ENCODE measurements around the gene KITLG. TPM values are rescaled to one million over a fixed set of nuclear protein-coding genes. Genes with fewer than 3 reads are reported as not detected.

KITLG gene
- total RNA-seq, 4 donors from 2014 or later = 3.9 to 7.1 (median 4.6) TPM

- Histone ChIP-seq H3K4me1 (peaks cover 3 to 6% of the 10 kb centered on the region in 2 donors), H3K36me3 (no peaks in the 10 kb centered on the region), H3K4me3 (no peak overlapping the region), H3K27ac (peak overlapping the region in 2 of 4 donors; percentile 20 to 28), H3K9me3 (no peaks in the 10 kb centered on the region), H3K27me3 (no peaks in the 10 kb centered on the region)
- ATAC-seq (no peak), DNase-seq (no peak)
- TF ChIP-seq CTCF (IDR thresholded peaks at IDR 0.05 in 4 of 5, conservative IDR thresholded peaks at IDR 0.05 in 1 of 5) (no peak), POLR2A (IDR thresholded peaks at IDR 0.05) (no peak)
- intact Hi-C loops (cut with DNase I; ENCODE audit: low total_unique reads) (no loop called here), in situ Hi-C loops (cut with MboI; ENCODE audit: low sequenced_read_pairs in 4 of 4) (no loop called here)
These were observed 60.4 kb downstream of the KITLG start for GRCh38 chr12:88519802-88520435.

- Histone ChIP-seq H3K9me3 (no peaks in the 10 kb centered on the region), H3K36me3 (no peaks in the 10 kb centered on the region), H3K4me1 (peaks cover 3 to 6% of the 10 kb centered on the region in 2 donors), H3K27ac (peak overlapping the region in 3 of 4 donors; percentile 7 to 28 (median 20)), H3K27me3 (no peaks in the 10 kb centered on the region), H3K4me3 (no peak overlapping the region)
- ATAC-seq = peak; percentile 58 to 87
- TF ChIP-seq CTCF (IDR thresholded peaks at IDR 0.05 in 4 of 5, conservative IDR thresholded peaks at IDR 0.05 in 1 of 5) = no peak
- no peak for TF ChIP-seq POLR2A (IDR thresholded peaks at IDR 0.05)
- in situ Hi-C loops (cut with MboI; ENCODE audit: low sequenced_read_pairs in 4 of 4) (no loop called here), intact Hi-C loops (cut with DNase I; ENCODE audit: low total_unique reads) (no loop called here)
- peak in 1 of 2 donors; percentile 51 for DNase-seq
These were observed 61.3 kb downstream of the KITLG start for GRCh38 chr12:88518863-88519403.

- Histone ChIP-seq H3K27ac (no peak overlapping the region), H3K4me3 (no peak overlapping the region), H3K36me3 (no peaks in the 10 kb centered on the region), H3K27me3 (no peaks in the 10 kb centered on the region), H3K4me1 (peaks cover 3 to 7% of the 10 kb centered on the region in 2 donors), H3K9me3 (no peaks in the 10 kb centered on the region)
- intact Hi-C loops (cut with DNase I; ENCODE audit: low total_unique reads) (no loop called here), in situ Hi-C loops (cut with MboI; ENCODE audit: low sequenced_read_pairs in 4 of 4) (no loop called here)
- DNase-seq (no peak), ATAC-seq (no peak)
- TF ChIP-seq CTCF (IDR thresholded peaks at IDR 0.05 in 4 of 5, conservative IDR thresholded peaks at IDR 0.05 in 1 of 5) = no peak
- TF ChIP-seq POLR2A (IDR thresholded peaks at IDR 0.05) = no peak
These were observed 63.5 kb downstream of the KITLG start for GRCh38 chr12:88516811-88517210.

- no peaks in the 10 kb centered on the region for H3K27me3 ChIP-seq
- H3K4me3 ChIP-seq = no peak overlapping the region
- intact Hi-C loops (cut with DNase I; ENCODE audit: low total_unique reads) (no loop called here), in situ Hi-C loops (cut with MboI; ENCODE audit: low sequenced_read_pairs in 4 of 4) (no loop called here)
- TF ChIP-seq POLR2A (IDR thresholded peaks at IDR 0.05) = no peak
- no peaks in the 10 kb centered on the region for H3K9me3 ChIP-seq
- DNase-seq (no peak), ATAC-seq (no peak)
- H3K36me3 ChIP-seq = no peaks in the 10 kb centered on the region
- no peak overlapping the region for H3K27ac ChIP-seq
- peaks cover 0 to 6% of the 10 kb centered on the region in 2 donors for H3K4me1 ChIP-seq
These were observed 69.4 kb downstream of the KITLG start for GRCh38 chr12:88510843-88511242.

- H3K4me3 ChIP-seq = no peak overlapping the region
- TF ChIP-seq CTCF (IDR thresholded peaks at IDR 0.05 in 4 of 5, conservative IDR thresholded peaks at IDR 0.05 in 1 of 5) (no peak), POLR2A (IDR thresholded peaks at IDR 0.05) (no peak)
- H3K9me3 ChIP-seq = no peaks in the 10 kb centered on the region
- no peak for ATAC-seq
- no peak overlapping the region for H3K27ac ChIP-seq
- H3K27me3 ChIP-seq = no peaks in the 10 kb centered on the region
- intact Hi-C loops (cut with DNase I; ENCODE audit: low total_unique reads) = no loop called here
- no peak for DNase-seq
- peaks cover 0 to 6% of the 10 kb centered on the region in 2 donors for H3K4me1 ChIP-seq
- in situ Hi-C loops (cut with MboI; ENCODE audit: low sequenced_read_pairs in 4 of 4) = no loop called here
- H3K36me3 ChIP-seq = peaks cover 0 to 7% of the 10 kb centered on the region in 2 donors
These were observed 70.4 kb downstream of the KITLG start for GRCh38 chr12:88509851-88510250.
